ENCODE measurements around the gene ORC4.

- no peak for TF ChIP-seq CTCF (optimal IDR thresholded peaks at IDR 0.05 in 1 of 3, IDR thresholded peaks at IDR 0.05 in 1 of 3, conservative IDR thresholded peaks at IDR 0.05 in 1 of 3; ENCODE audit: extremely low read depth in 1 of 3, insufficient read depth in 2 of 3, low read length in 3 of 3)
- TF ChIP-seq EZH2 (IDR thresholded peaks at IDR 0.05; ENCODE audit: low read length) = no peak
Observed at GRCh38 chr2:147939313-147939712, 81.2 kb downstream of the ORC4 start.

All from keratinocyte (primary cell).